K562 (cell line): ENCODE measurements around the gene MTOR. TPM values are rescaled to one million over a fixed set of nuclear protein-coding genes. Genes with fewer than 3 reads are reported as not detected.
A peak's percentile ranks its signal among the peaks of the same experiment; 100 is the strongest.

ENCODE experiments used
- CBX1 ChIP-seq: sonication (generic); IDR thresholded peaks from 2 replicates; pipeline ENCODE4 v1.6.1; 2016; ENCODE audit warnings: antibody characterized with exemption, low read depth, mild to moderate bottlenecking
- E2F8 ChIP-seq: fragments of 450-650 bp; IDR thresholded peaks from 2 replicates; pipeline ENCODE4 v1.7.1; 2018; ENCODE audit warnings: mild to moderate bottlenecking, low read depth; ENCODE audit not compliant: partially characterized antibody
- MAZ ChIP-seq, 2 experiments: fragments of 450-650 bp in 1 of 2; sonication (generic) in 1 of 2; formaldehyde crosslinking; IDR thresholded peaks in 1 of 2; conservative IDR thresholded peaks in 1 of 2; 2 replicates each; pipeline versions ENCODE4 v1.4.0 to v1.5.0; 2020; ENCODE audit warnings: mild to moderate bottlenecking in 1 of 2, missing genetic modification reagents in 1 of 2
- MXI1 ChIP-seq: IDR thresholded peaks from 2 replicates; pipeline ENCODE4 v1.6.1; 2011; ENCODE audit warnings: low read depth, mild to moderate bottlenecking, improper control_type of control experiment, low read length
- PBX2 ChIP-seq, 2 experiments: IDR thresholded peaks in 1 of 2; conservative IDR thresholded peaks in 1 of 2; 2 replicates each; pipeline ENCODE4 v1.6.1; 2016; ENCODE audit warnings: low read depth in 2 of 2, mild to moderate bottlenecking in 1 of 2, missing compliant biosample characterization in 1 of 2, missing genetic modification characterization in 1 of 2, moderate library complexity in 1 of 2
- RBFOX2 ChIP-seq: fragments of 200-400 bp; formaldehyde crosslinking; IDR thresholded peaks from 2 replicates; pipeline ENCODE4 v1.6.1; 2017; ENCODE audit warnings: low read depth, mild to moderate bottlenecking, low read length, moderate library complexity
- USF2 ChIP-seq: sonication (generic); formaldehyde crosslinking; IDR thresholded peaks from 2 replicates; pipeline ENCODE4 v1.5.0; 2020; ENCODE audit warnings: missing genetic modification reagents
- ZBTB43 ChIP-seq: sonication (generic); formaldehyde crosslinking; IDR thresholded peaks from 2 replicates; pipeline ENCODE4 v1.8.0; 2023; ENCODE audit warnings: mild to moderate bottlenecking, missing genetic modification reagents
- ZFPM2 ChIP-seq: fragments of 250-450 bp; sonication (Bioruptor Pico); IDR thresholded peaks from 2 replicates; pipeline ENCODE4 v1.5.1; 2022; ENCODE audit warnings: mild to moderate bottlenecking
- ZNF518B ChIP-seq: fragments of 250-450 bp; sonication (Bioruptor Pico); IDR thresholded peaks from 2 replicates; pipeline ENCODE4 v1.5.0; 2021; ENCODE audit warnings: mild to moderate bottlenecking, moderate library complexity
- ZNF740 ChIP-seq, 3 experiments: fragments of 200-800 bp in 1 of 3; sonication (Bioruptor generic) in 1 of 3; sonication (generic) in 1 of 3; formaldehyde crosslinking in 1 of 3; IDR thresholded peaks; 2 replicates each; pipeline versions ENCODE4 v1.6.1 to v1.8.0; 2016 to 2022; ENCODE audit warnings: mild to moderate bottlenecking in 2 of 3, missing compliant biosample characterization in 2 of 3, missing genetic modification characterization in 2 of 3, missing genetic modification reagents in 1 of 3
- polyA plus RNA-seq, 8 experiments: library from polyadenylated mRNA; depleted of rRNA in 4 of 8; stranded (reverse) in 5 of 8; unstranded in 3 of 8; fragments of >200 nt; fragmentation: Nextera tagmentation in 2 of 8; fragmentation: Illumina TruSeq in 1 of 8; extraction: Ambion mirVana in 2 of 8; extraction: Trizol in 1 of 8; gene quantifications; 2 replicates each; pipeline versions ENCODE4 v1.2.1 to v1.2.3, GENCODE V29; 2011 to 2014; ENCODE audit warnings: inconsistent platforms in 1 of 8, missing spikeins in 1 of 8
- total RNA-seq, 7 experiments: library from RNA; depleted of rRNA in 6 of 7; stranded (reverse); fragments of >200 nt in 6 of 7; fragmentation: Illumina TruSeq in 2 of 7; extraction: Trizol in 2 of 7; gene quantifications; 2 replicates each; pipeline versions ENCODE4 v1.2.1 to v1.2.3, GENCODE V29; 2011 to 2021; ENCODE audit warnings: low replicate concordance in 1 of 7

Gene MTOR
- total and polyA plus RNA-seq, 9 of the 15 experiments (the other 6 are each of a cell fraction or from before 2014, with no cell fraction given) = 11.4 to 71.4 (median 52.2) TPM

- TF ChIP-seq ZFPM2 (CRISPR knock-in tag) (no peak; the same call in 1 of the 2 replicates), PBX2 (CRISPR knock-in tag; IDR thresholded peaks at IDR 0.05; ENCODE audit: low read depth) (no peak), PBX2 (tag; conservative IDR thresholded peaks at IDR 0.05; ENCODE audit: low read depth) (no peak), E2F8 (no peak), MXI1 (0 out of 2 replicates have a peak, but pooled peaks have one; percentile 4), CBX1 (peak; percentile 26; the same call in 1 of the 2 replicates), ZNF740 (CRISPR knock-in tag; IDR thresholded peaks at IDR 0.05) (0 out of 2 replicates have a peak, but pooled peaks have one; percentile 27), ZNF740 (tag; IDR thresholded peaks at IDR 0.05) (no peak), MAZ (CRISPR knock-in tag; conservative IDR thresholded peaks at IDR 0.05 in 1 of 2, IDR thresholded peaks at IDR 0.05 in 1 of 2) (peak in 1 of 2 experiments; percentile 33; a peak in 1 of 4 replicates), USF2 (CRISPR knock-in tag) (0 out of 2 replicates have a peak, but pooled peaks have one; percentile 9), ZBTB43 (CRISPR knock-in tag) (no peak), RBFOX2 (peak; percentile 72), ZNF518B (CRISPR knock-in tag) (no peak)
Measured at GRCh38 chr1:11059155-11059967, 203.0 kb downstream of the MTOR start (continued).
